GM12864 (cell line): ENCODE measurements around the gene RUBCNL.

Source experiments
- DNase-seq: peaks from one replicate; pipeline ENCODE4 v3.0.0-alpha.2; 2011; ENCODE audit warnings: low read depth
- H3K4me3 ChIP-seq: 2 replicates; pipeline ENCODE4 v1.5.1; 2011; ENCODE audit warnings: mild to moderate bottlenecking, low read depth, low read length, control low read depth
- TF ChIP-seq, protein P1 (sequence below): IDR thresholded peaks from 2 replicates; pipeline ENCODE4 v1.5.1; 2011; ENCODE audit warnings: low read depth, mild to moderate bottlenecking, moderate library complexity, low read length, control low read depth, inconsistent platforms; ENCODE audit errors: missing control alignments

Gene RUBCNL

DNA sequence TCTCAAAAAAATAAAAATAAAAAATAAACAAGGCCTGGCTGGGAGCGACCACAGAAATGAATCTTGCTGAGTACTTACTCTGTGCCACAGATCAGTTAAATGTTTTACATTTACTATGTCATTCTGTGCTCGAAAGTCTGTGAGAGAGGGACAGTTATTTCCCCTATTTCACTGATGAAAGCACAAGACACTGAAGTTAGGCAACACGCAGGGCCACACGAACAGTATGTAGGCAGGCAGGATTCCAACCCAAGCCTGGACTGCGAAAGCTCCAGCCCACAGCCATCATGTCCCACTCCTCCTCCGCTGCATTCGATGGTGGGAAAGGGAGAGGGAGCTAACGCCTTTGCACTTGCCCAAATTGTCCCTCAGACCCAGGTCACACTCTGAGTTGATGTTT lies 34.2 kb downstream of the RUBCNL start:
- no peak overlapping the region for H3K4me3 ChIP-seq
- DNase-seq, result no peak
- TF ChIP-seq, protein P1, sequence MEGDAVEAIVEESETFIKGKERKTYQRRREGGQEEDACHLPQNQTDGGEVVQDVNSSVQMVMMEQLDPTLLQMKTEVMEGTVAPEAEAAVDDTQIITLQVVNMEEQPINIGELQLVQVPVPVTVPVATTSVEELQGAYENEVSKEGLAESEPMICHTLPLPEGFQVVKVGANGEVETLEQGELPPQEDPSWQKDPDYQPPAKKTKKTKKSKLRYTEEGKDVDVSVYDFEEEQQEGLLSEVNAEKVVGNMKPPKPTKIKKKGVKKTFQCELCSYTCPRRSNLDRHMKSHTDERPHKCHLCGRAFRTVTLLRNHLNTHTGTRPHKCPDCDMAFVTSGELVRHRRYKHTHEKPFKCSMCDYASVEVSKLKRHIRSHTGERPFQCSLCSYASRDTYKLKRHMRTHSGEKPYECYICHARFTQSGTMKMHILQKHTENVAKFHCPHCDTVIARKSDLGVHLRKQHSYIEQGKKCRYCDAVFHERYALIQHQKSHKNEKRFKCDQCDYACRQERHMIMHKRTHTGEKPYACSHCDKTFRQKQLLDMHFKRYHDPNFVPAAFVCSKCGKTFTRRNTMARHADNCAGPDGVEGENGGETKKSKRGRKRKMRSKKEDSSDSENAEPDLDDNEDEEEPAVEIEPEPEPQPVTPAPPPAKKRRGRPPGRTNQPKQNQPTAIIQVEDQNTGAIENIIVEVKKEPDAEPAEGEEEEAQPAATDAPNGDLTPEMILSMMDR, result no peak

- DNase-seq, result no peak
- TF ChIP-seq, protein P1, result no peak
Observed at GRCh38 chr13:46350003-46350402, 37.0 kb downstream of the RUBCNL start.

DNA sequence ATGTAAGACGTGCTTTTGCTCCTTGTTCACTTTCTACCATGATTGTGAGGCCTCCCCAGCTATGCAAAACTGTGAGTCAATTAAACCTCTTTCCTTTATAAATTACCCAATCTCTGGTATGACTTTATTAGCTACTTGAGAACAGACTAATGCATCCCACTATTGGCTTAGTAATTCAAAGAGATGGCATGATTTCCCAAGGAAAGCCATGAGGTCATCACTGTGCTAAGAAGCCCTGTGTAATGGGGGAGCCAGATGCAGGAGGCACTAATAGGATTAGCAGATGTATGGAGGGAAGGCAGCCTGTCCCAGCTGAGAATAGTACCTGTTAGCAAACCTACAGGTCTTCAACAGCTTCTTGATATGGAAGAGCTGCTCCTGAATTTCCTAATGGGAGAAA lies 38.1 kb downstream of the RUBCNL start:
- TF ChIP-seq, protein P1, result no peak
- no peak for DNase-seq
- no peak overlapping the region for H3K4me3 ChIP-seq

More at GRCh38 chr13:46350003-46350402, 37.0 kb downstream of the RUBCNL start:
- no peak overlapping the region for H3K4me3 ChIP-seq

GRCh38 chr13:46347277-46347676 lies 39.8 kb downstream of the RUBCNL start:
- H3K4me3 ChIP-seq, result no peak overlapping the region
- no peak for DNase-seq
- TF ChIP-seq, protein P1, result no peak

DNA sequence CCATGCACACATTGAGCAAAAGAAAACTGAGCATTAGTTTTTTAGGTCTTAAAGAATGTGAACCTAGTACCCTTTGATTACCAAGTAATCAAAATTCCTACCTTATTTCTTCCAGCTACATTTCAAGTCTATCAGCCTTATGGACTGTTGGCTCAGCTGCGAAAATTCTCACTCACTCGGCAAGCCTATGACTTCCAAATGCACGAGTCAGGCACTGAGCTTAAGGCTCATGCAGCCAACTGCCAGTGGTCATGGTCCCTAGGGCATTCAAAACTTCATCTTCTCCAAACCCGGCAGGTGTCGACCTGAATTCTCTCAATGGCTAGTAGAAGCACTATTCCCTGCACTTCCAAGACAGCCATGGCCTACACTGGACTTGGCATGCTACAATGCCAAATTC lies 41.2 kb downstream of the RUBCNL start:
- no peak for DNase-seq
- H3K4me3 ChIP-seq, result no peak overlapping the region
- TF ChIP-seq, protein P1, result no peak

- no peak overlapping the region for H3K4me3 ChIP-seq
- TF ChIP-seq, protein P1, result no peak
- no peak for DNase-seq
Observed at GRCh38 chr13:46345398-46345797, 41.7 kb downstream of the RUBCNL start.

GRCh38 chr13:46343279-46343994 lies 43.6 kb downstream of the RUBCNL start:
- no peak overlapping the region for H3K4me3 ChIP-seq

More at GRCh38 chr13:46343279-46343994, 43.6 kb downstream of the RUBCNL start:
- TF ChIP-seq, protein P1, result no peak
- DNase-seq, result no peak
